ENCODE measurements around the gene SRXN1.

Gene SRXN1

DNA sequence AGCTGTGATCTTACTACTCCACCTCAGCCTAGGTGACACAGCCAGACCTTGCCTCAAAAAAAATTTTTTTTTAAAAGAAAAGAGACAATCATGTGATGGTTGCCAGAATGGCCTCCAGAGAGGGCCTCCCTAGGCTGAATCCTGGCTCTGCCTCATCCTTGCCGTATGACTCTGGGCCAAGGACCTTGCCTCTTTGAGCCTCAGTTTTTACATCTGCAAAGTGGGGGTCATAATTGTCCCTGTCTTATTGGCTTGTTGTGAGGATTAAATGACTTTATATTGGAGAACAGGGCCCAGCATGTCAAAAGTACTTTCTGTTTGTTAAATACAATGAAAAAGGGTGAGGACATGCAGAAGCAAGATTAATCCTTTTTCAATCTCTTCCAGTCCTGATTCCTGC is 14.4 kb downstream of the SRXN1 start:
- TF ChIP-seq POLR2AphosphoS5 (IDR thresholded peaks at IDR 0.05; ENCODE audit: low read depth, low read length), result no peak
- no peak for TF ChIP-seq TAF1 (IDR thresholded peaks at IDR 0.05; ENCODE audit: borderline replicate concordance, insufficient read depth, low read length)
- no peak for TF ChIP-seq SIN3A (IDR thresholded peaks at IDR 0.05; ENCODE audit: borderline replicate concordance, insufficient read depth, low read length)
- TF ChIP-seq FOXP2 (optimal IDR thresholded peaks at IDR 0.05; ENCODE audit: borderline replicate concordance, extremely low read depth, extremely low read length, insufficient read depth), result no peak
- no peak for TF ChIP-seq REST (IDR thresholded peaks at IDR 0.05; ENCODE audit: insufficient read depth in 1 of 2, low read depth in 2 of 2, low read length in 2 of 2)

- TF ChIP-seq POLR2AphosphoS5 (IDR thresholded peaks at IDR 0.05; ENCODE audit: low read depth, low read length) (no peak), FOXP2 (optimal IDR thresholded peaks at IDR 0.05; ENCODE audit: borderline replicate concordance, extremely low read depth, extremely low read length, insufficient read depth) (no peak), REST (IDR thresholded peaks at IDR 0.05; ENCODE audit: insufficient read depth in 1 of 2, low read depth in 2 of 2, low read length in 2 of 2) (no peak), SIN3A (IDR thresholded peaks at IDR 0.05; ENCODE audit: borderline replicate concordance, insufficient read depth, low read length) (no peak), TAF1 (IDR thresholded peaks at IDR 0.05; ENCODE audit: borderline replicate concordance, insufficient read depth, low read length) (no peak)
These were observed 15.4 kb downstream of the SRXN1 start for GRCh38 chr20:637559-637958.

DNA sequence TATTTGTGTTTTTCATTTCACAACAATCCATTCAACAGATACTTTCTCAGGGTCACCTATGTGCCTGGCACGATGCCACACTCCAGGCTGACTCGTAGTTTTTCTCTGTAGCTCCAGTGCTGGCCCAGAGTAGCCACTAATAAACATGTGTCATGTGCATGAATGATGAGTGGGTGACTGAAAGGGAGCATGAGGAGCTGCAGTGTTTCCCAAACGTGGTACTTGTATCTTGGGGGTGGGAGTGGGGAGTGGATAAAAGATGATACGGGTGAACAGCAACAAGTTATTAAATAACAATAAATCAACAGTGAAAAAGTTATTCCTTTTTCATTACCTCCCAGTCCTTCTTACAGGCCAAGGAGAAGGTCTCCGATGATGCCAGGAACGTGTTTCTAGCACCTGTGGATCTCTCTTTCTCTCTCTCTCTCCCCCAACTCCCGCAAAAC is 17.1 kb downstream of the SRXN1 start:
- no peak for TF ChIP-seq FOXP2 (optimal IDR thresholded peaks at IDR 0.05; ENCODE audit: borderline replicate concordance, extremely low read depth, extremely low read length, insufficient read depth)
- no peak for TF ChIP-seq POLR2AphosphoS5 (IDR thresholded peaks at IDR 0.05; ENCODE audit: low read depth, low read length)
- no peak for TF ChIP-seq SIN3A (IDR thresholded peaks at IDR 0.05; ENCODE audit: borderline replicate concordance, insufficient read depth, low read length)
- no peak for TF ChIP-seq TAF1 (IDR thresholded peaks at IDR 0.05; ENCODE audit: borderline replicate concordance, insufficient read depth, low read length)
- no peak for TF ChIP-seq REST (IDR thresholded peaks at IDR 0.05; ENCODE audit: insufficient read depth in 1 of 2, low read depth in 2 of 2, low read length in 2 of 2)

GRCh38 chr20:635028-635892 is 17.7 kb downstream of the SRXN1 start:
- TF ChIP-seq REST (IDR thresholded peaks at IDR 0.05; ENCODE audit: insufficient read depth in 1 of 2, low read depth in 2 of 2, low read length in 2 of 2) (no peak), POLR2AphosphoS5 (IDR thresholded peaks at IDR 0.05; ENCODE audit: low read depth, low read length) (no peak), TAF1 (IDR thresholded peaks at IDR 0.05; ENCODE audit: borderline replicate concordance, insufficient read depth, low read length) (no peak), SIN3A (IDR thresholded peaks at IDR 0.05; ENCODE audit: borderline replicate concordance, insufficient read depth, low read length) (no peak)
